Measurements from ENCODE around the gene STC2.

STC2 gene

GRCh38 chr5:173324115-173325001 is 3.9 kb downstream of the STC2 start:
- Histone ChIP-seq H3K4me3 (ENCODE audit: low read depth, low read length, poor library complexity, severe bottlenecking) (no peak overlapping the region), H3F3A (ENCODE audit: insufficient read depth, low read length) (no peaks in the 10 kb centered on the region), H3K27ac (ENCODE audit: low read depth, low read length, poor library complexity, severe bottlenecking) (no peak overlapping the region), H3K79me2 (ENCODE audit: insufficient read depth, low read length) (no peaks in the 10 kb centered on the region), H3K9me2 (ENCODE audit: low read depth, low read length) (no peaks in the 10 kb centered on the region), H3K9me3 (ENCODE audit: low read length) (no peaks in the 10 kb centered on the region), H3K4me1 (ENCODE audit: insufficient read depth, low read length, severe bottlenecking) (no peaks in the 10 kb centered on the region), H3K9ac (ENCODE audit: low read length) (no peak overlapping the region), H3K4me2 (ENCODE audit: low read length) (no peak overlapping the region), H4K20me1 (ENCODE audit: insufficient read depth, low read length) (no peaks in the 10 kb centered on the region), H2AFZ (ENCODE audit: low read length) (no peak overlapping the region), H3K27me3 (ENCODE audit: insufficient read depth, low read length) (no peaks in the 10 kb centered on the region), H3K36me3 (ENCODE audit: insufficient read depth, low read length) (no peaks in the 10 kb centered on the region)
- no peak for TF ChIP-seq CTCF (IDR thresholded peaks at IDR 0.05; ENCODE audit: low read length)
- TF ChIP-seq EZH2 (IDR thresholded peaks at IDR 0.05; ENCODE audit: borderline replicate concordance, low read length): no peak

GRCh38 chr5:173323799-173324114 is 4.5 kb downstream of the STC2 start:
- H3K9ac ChIP-seq (ENCODE audit: low read length): no peak overlapping the region
- H3K4me3 ChIP-seq (ENCODE audit: low read depth, low read length, poor library complexity, severe bottlenecking): no peak overlapping the region
- no peaks in the 10 kb centered on the region for H3K79me2 ChIP-seq (ENCODE audit: insufficient read depth, low read length)
- no peaks in the 10 kb centered on the region for H3K27me3 ChIP-seq (ENCODE audit: insufficient read depth, low read length)
- no peak overlapping the region for H3K4me2 ChIP-seq (ENCODE audit: low read length)
- TF ChIP-seq CTCF (IDR thresholded peaks at IDR 0.05; ENCODE audit: low read length) (no peak), EZH2 (IDR thresholded peaks at IDR 0.05; ENCODE audit: borderline replicate concordance, low read length) (no peak)
- H4K20me1 ChIP-seq (ENCODE audit: insufficient read depth, low read length): no peaks in the 10 kb centered on the region
- no peaks in the 10 kb centered on the region for H3K9me3 ChIP-seq (ENCODE audit: low read length)
- H3K4me1 ChIP-seq (ENCODE audit: insufficient read depth, low read length, severe bottlenecking): no peaks in the 10 kb centered on the region
- no peaks in the 10 kb centered on the region for H3K36me3 ChIP-seq (ENCODE audit: insufficient read depth, low read length)
- H3K27ac ChIP-seq (ENCODE audit: low read depth, low read length, poor library complexity, severe bottlenecking): no peak overlapping the region
- no peaks in the 10 kb centered on the region for H3F3A ChIP-seq (ENCODE audit: insufficient read depth, low read length)
- H2AFZ ChIP-seq (ENCODE audit: low read length): no peak overlapping the region
- no peaks in the 10 kb centered on the region for H3K9me2 ChIP-seq (ENCODE audit: low read depth, low read length)

GRCh38 chr5:173323106-173323798 is 5.0 kb downstream of the STC2 start:
- H3K27me3 ChIP-seq (ENCODE audit: insufficient read depth, low read length): no peaks in the 10 kb centered on the region
- no peaks in the 10 kb centered on the region for H3K36me3 ChIP-seq (ENCODE audit: insufficient read depth, low read length)
- no peak overlapping the region for H3K4me3 ChIP-seq (ENCODE audit: low read depth, low read length, poor library complexity, severe bottlenecking)
- no peak for TF ChIP-seq CTCF (IDR thresholded peaks at IDR 0.05; ENCODE audit: low read length)
- TF ChIP-seq EZH2 (IDR thresholded peaks at IDR 0.05; ENCODE audit: borderline replicate concordance, low read length): no peak
- H3K4me1 ChIP-seq (ENCODE audit: insufficient read depth, low read length, severe bottlenecking): no peaks in the 10 kb centered on the region
- no peaks in the 10 kb centered on the region for H3K79me2 ChIP-seq (ENCODE audit: insufficient read depth, low read length)
- no peaks in the 10 kb centered on the region for H3F3A ChIP-seq (ENCODE audit: insufficient read depth, low read length)
- H2AFZ ChIP-seq (ENCODE audit: low read length): no peak overlapping the region
- no peaks in the 10 kb centered on the region for H3K9me2 ChIP-seq (ENCODE audit: low read depth, low read length)
- H4K20me1 ChIP-seq (ENCODE audit: insufficient read depth, low read length): no peaks in the 10 kb centered on the region
- H3K9ac ChIP-seq (ENCODE audit: low read length): no peak overlapping the region
- H3K4me2 ChIP-seq (ENCODE audit: low read length): no peak overlapping the region
- H3K9me3 ChIP-seq (ENCODE audit: low read length): no peaks in the 10 kb centered on the region
- H3K27ac ChIP-seq (ENCODE audit: low read depth, low read length, poor library complexity, severe bottlenecking): no peak overlapping the region
